ENCODE measurements around the gene IFNA17.
"Not testable (repeated sequence)": the region's sequence is repeated elsewhere in the genome, so short reads cannot be mapped to it uniquely, and the experiment has no call there.

DNA sequence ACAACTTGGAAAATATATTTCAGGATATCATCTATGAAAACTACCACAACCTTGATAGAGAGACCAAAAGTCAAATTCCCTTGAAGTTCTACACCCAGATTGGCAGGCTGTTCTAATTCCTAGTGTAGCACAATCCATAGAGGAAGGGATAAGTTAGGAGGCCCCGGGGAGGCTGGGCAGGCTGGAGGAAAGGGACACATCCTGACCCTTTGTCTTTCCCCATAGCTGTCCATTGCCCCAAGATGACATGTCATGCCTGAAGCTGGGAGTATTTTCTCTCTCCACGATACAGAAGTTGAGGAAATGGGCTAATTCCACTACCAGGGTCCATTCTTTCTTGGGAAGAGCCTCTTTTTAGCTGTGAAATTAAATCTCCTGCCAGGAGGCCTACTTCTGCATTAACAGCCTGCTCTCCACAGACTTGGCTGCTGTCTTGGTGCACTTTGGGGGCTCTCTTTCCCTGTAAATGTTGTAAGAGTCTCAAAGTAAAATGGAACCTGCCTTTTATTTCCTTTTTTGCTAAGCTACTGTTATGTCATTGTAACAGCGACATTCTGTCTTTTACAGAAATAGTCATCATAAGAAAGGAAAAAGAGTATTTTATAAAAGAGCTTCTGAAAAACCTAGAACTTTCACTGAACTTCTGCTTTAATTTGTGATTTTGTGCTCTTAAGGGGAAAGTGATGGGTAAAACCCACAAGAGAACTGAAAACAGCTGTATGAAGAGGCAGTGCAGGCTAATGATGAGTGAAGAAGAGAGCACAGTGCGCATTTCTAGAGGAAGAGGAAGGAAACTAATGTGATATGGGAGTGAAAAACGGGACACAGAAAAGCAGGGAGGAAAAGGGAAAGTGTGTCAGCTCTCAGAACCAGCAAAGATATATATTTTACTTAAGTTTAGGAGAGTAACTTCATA is 14.4 kb downstream of the IFNA17 start:
- peak in 1 of 5 experiments; percentile 22 for TF ChIP-seq CTCF (IDR thresholded peaks at IDR 0.05)
- TF ChIP-seq POLR2AphosphoS5 (IDR thresholded peaks at IDR 0.05): not testable (repeated sequence)
